ENCODE measurements around the gene UMODL1. TPM values are rescaled to one million over a fixed set of nuclear protein-coding genes. Genes with fewer than 3 reads are reported as not detected.

UMODL1 gene
- polyA plus RNA-seq, 3 donors = not detected

DNA sequence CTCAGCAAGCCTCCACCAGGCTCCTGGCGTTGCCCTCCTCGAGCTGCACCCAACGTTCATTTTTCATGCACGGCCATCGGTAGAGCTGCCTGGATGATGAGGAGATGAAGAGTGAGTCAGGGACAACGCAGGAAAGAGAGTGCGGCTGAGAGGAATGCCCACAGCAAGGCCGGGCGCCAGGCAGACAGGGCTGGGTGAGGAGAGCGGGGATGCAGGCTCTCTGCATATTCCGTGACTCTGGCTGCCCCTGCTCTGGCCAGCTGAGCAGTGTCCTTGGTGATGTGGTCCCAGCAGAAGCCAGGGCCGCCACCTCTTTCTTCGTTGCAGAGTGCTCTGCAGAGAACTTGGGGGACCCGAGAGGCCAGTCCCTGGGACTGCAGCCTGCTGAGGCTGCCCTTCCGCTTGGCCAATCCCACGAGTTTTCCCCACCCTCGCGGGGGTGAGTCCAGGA is 10.8 kb downstream of the UMODL1 start:
- TF ChIP-seq, protein P1, sequence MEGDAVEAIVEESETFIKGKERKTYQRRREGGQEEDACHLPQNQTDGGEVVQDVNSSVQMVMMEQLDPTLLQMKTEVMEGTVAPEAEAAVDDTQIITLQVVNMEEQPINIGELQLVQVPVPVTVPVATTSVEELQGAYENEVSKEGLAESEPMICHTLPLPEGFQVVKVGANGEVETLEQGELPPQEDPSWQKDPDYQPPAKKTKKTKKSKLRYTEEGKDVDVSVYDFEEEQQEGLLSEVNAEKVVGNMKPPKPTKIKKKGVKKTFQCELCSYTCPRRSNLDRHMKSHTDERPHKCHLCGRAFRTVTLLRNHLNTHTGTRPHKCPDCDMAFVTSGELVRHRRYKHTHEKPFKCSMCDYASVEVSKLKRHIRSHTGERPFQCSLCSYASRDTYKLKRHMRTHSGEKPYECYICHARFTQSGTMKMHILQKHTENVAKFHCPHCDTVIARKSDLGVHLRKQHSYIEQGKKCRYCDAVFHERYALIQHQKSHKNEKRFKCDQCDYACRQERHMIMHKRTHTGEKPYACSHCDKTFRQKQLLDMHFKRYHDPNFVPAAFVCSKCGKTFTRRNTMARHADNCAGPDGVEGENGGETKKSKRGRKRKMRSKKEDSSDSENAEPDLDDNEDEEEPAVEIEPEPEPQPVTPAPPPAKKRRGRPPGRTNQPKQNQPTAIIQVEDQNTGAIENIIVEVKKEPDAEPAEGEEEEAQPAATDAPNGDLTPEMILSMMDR (IDR thresholded peaks at IDR 0.05) = no peak
- WGBS (ENCODE audit: insufficient coverage) = 96% methylated on average over 17 of the region's 18 CpGs

GRCh38 chr21:42082501-42083360 is 11.6 kb downstream of the UMODL1 start:
- Histone ChIP-seq H3K9ac (ENCODE audit: insufficient read depth, low read length, poor library complexity, severe bottlenecking) (no peak overlapping the region), H3K36me3 (replicated peaks in 1 of 2; ENCODE audit: control insufficient read depth in 1 of 2, insufficient read depth in 2 of 2, low read length in 2 of 2) (no peaks in the 10 kb centered on the region), H3K4me1 (ENCODE audit: control insufficient read depth in 1 of 2, insufficient read depth in 2 of 2, low read length in 2 of 2) (peaks cover 27 to 32% of the 10 kb centered on the region in 2 donors), H3K4me3 (replicated peaks in 1 of 3; ENCODE audit: low read depth in 2 of 3, low read length in 3 of 3) (no peak overlapping the region), H2AFZ (ENCODE audit: insufficient read depth, low read depth, low read length, poor library complexity, severe bottlenecking) (no peak overlapping the region), H3K4me2 (replicated peaks; ENCODE audit: extremely low read depth, low read length, poor library complexity, severe bottlenecking) (no peak overlapping the region), H3K79me2 (ENCODE audit: insufficient read depth, low read length) (no peaks in the 10 kb centered on the region), H3K9me3 (replicated peaks in 1 of 2; ENCODE audit: control insufficient read depth in 1 of 2, insufficient read depth in 1 of 2, low read length in 2 of 2) (no peaks in the 10 kb centered on the region), H3K27ac (ENCODE audit: low read depth in 1 of 2, low read length in 2 of 2) (no peak overlapping the region), H4K20me1 (ENCODE audit: insufficient read depth, low read length) (no peaks in the 10 kb centered on the region), H3K27me3 (ENCODE audit: control insufficient read depth in 2 of 2, insufficient read depth in 2 of 2, low read length in 2 of 2) (no peaks in the 10 kb centered on the region)
- peaks cover 30% of the 10 kb centered on the region for H3K4me1 Mint-ChIP-seq
- intact Hi-C loops (cut with micrococcal nuclease) = no loop called here
- H3K4me3 Mint-ChIP-seq = no peak overlapping the region
- WGBS (ENCODE audit: insufficient coverage) = 92% methylated on average over 22 of the region's 22 CpGs
- TF ChIP-seq, protein P1 (IDR thresholded peaks at IDR 0.05) = no peak
- no peaks in the 10 kb centered on the region for H3K9me3 Mint-ChIP-seq
- DNase-seq = no peak
- peaks cover 0 to 4% (median 0%) of the 10 kb centered on the region in 3 donors for H3K27me3 Mint-ChIP-seq (ENCODE audit: low read depth in 3 of 3)
- peaks cover 0 to 2% of the 10 kb centered on the region in 2 donors for H3K36me3 Mint-ChIP-seq
- H3K27ac Mint-ChIP-seq = peak overlapping the region in 3 of 7 donors; percentile 47 to 77 (median 53)

More for the DNA sequence above, 10.8 kb downstream of the UMODL1 start:
- Histone ChIP-seq H3K4me3 (replicated peaks in 1 of 3; ENCODE audit: low read depth in 2 of 3, low read length in 3 of 3) (no peak overlapping the region), H3K79me2 (ENCODE audit: insufficient read depth, low read length) (no peaks in the 10 kb centered on the region), H3K9ac (ENCODE audit: insufficient read depth, low read length, poor library complexity, severe bottlenecking) (no peak overlapping the region), H4K20me1 (ENCODE audit: insufficient read depth, low read length) (no peaks in the 10 kb centered on the region), H3K27me3 (ENCODE audit: control insufficient read depth in 2 of 2, insufficient read depth in 2 of 2, low read length in 2 of 2) (no peaks in the 10 kb centered on the region), H3K36me3 (replicated peaks in 1 of 2; ENCODE audit: control insufficient read depth in 1 of 2, insufficient read depth in 2 of 2, low read length in 2 of 2) (no peaks in the 10 kb centered on the region), H3K9me3 (replicated peaks in 1 of 2; ENCODE audit: control insufficient read depth in 1 of 2, insufficient read depth in 1 of 2, low read length in 2 of 2) (no peaks in the 10 kb centered on the region), H3K4me2 (replicated peaks; ENCODE audit: extremely low read depth, low read length, poor library complexity, severe bottlenecking) (no peak overlapping the region), H2AFZ (ENCODE audit: insufficient read depth, low read depth, low read length, poor library complexity, severe bottlenecking) (no peak overlapping the region), H3K4me1 (ENCODE audit: control insufficient read depth in 1 of 2, insufficient read depth in 2 of 2, low read length in 2 of 2) (peaks cover 27 to 32% of the 10 kb centered on the region in 2 donors), H3K27ac (ENCODE audit: low read depth in 1 of 2, low read length in 2 of 2) (peak overlapping the region in 1 of 2 donors; percentile 86)
- DNase-seq = no peak
- peaks cover 30% of the 10 kb centered on the region for H3K4me1 Mint-ChIP-seq
- no peak overlapping the region for H3K4me3 Mint-ChIP-seq
- H3K27ac Mint-ChIP-seq = peak overlapping the region in 6 of 7 donors; percentile 9 to 98 (median 28)
- H3K27me3 Mint-ChIP-seq (ENCODE audit: low read depth in 3 of 3) = peaks cover 0 to 3% (median 0%) of the 10 kb centered on the region in 3 donors
- H3K9me3 Mint-ChIP-seq = no peaks in the 10 kb centered on the region
- H3K36me3 Mint-ChIP-seq = peaks cover 0 to 2% of the 10 kb centered on the region in 2 donors
- intact Hi-C loops (cut with micrococcal nuclease) = no loop called here
